ENCODE results near the gene COL3A1. TPM values are rescaled to one million over a fixed set of nuclear protein-coding genes. Genes with fewer than 3 reads are reported as not detected.

COL3A1 gene
- total and polyA plus RNA-seq, 2 experiments from 2014 or later: 0.17 to 0.31 TPM

- peaks cover 4% of the 10 kb centered on the region; the same call in 2 of the 3 replicates for H3K4me1 Mint-ChIP-seq
- peaks cover 3% of the 10 kb centered on the region; the same call in 1 of the 2 replicates for H3K4me1 ChIP-seq (ENCODE audit: insufficient read depth)
- H3F3A ChIP-seq (replicated peaks; ENCODE audit: low read depth): no peaks in the 10 kb centered on the region
- H3K27ac Mint-ChIP-seq: no peak overlapping the region
- no peak overlapping the region for H3K4me2 ChIP-seq
- H3K9me2 ChIP-seq (ENCODE audit: insufficient read depth): no peaks in the 10 kb centered on the region
- no peaks in the 10 kb centered on the region for H3K9me3 Mint-ChIP-seq
- H3K79me2 ChIP-seq (replicated peaks; ENCODE audit: insufficient read depth): no peaks in the 10 kb centered on the region
- TF ChIP-seq ZNF114 (CRISPR knock-in tag; IDR thresholded peaks at IDR 0.05) (no peak), ZNF462 (CRISPR knock-in tag; IDR thresholded peaks at IDR 0.05) (no peak), CREB1 (CRISPR knock-in tag; IDR thresholded peaks at IDR 0.05; ENCODE audit: low read depth) (no peak), EZH2phosphoT487 (IDR thresholded peaks at IDR 0.05; ENCODE audit: unreplicated experiment) (no peak), REST (IDR thresholded peaks at IDR 0.05; ENCODE audit: unreplicated experiment) (no peak), JUNB (IDR thresholded peaks at IDR 0.05; ENCODE audit: unreplicated experiment) (no peak), CTCF (conservative IDR thresholded peaks at IDR 0.05; ENCODE audit: low read depth in 2 of 2) (no peak), NANOG (IDR thresholded peaks at IDR 0.05; ENCODE audit: borderline replicate concordance) (no peak), EZH2 (IDR thresholded peaks at IDR 0.05; ENCODE audit: low read depth, unreplicated experiment) (no peak), ETS1 (IDR thresholded peaks at IDR 0.05) (no peak), STAT1 (IDR thresholded peaks at IDR 0.05; ENCODE audit: unreplicated experiment) (no peak)
- no peak overlapping the region for H3K4me3 ChIP-seq
- no peaks in the 10 kb centered on the region for H3K36me3 ChIP-seq (ENCODE audit: insufficient read depth)
- ATAC-seq (no peak), DNase-seq (ENCODE audit: low spot score) (no peak)
- H3K4me3 Mint-ChIP-seq: no peak overlapping the region
- H4K20me1 ChIP-seq (replicated peaks; ENCODE audit: insufficient read depth): no peaks in the 10 kb centered on the region
- no peaks in the 10 kb centered on the region for H3K27me3 ChIP-seq (ENCODE audit: insufficient read depth)
- H3K27ac ChIP-seq (ENCODE audit: low read depth): no peak overlapping the region
- no peaks in the 10 kb centered on the region for H3K27me3 Mint-ChIP-seq (ENCODE audit: insufficient read depth, low read depth, poor library complexity)
- 0 out of 3 replicates have a peak, but pooled peaks cover 3% of the 10 kb centered on the region for H3K36me3 Mint-ChIP-seq (ENCODE audit: low read depth)
- no peak overlapping the region for H2AFZ ChIP-seq
These were observed 75.6 kb downstream of the COL3A1 start for GRCh38 chr2:189049709-189050164.
